CD14-positive monocyte (primary cell): Measurements from ENCODE around the gene R3HCC1L. TPM values are rescaled to one million over a fixed set of nuclear protein-coding genes. Genes with fewer than 3 reads are reported as not detected.
"Not testable (repeated sequence)": the region's sequence is repeated elsewhere in the genome, so short reads cannot be mapped to it uniquely, and the experiment has no call there.

ENCODE experiments used
- DNase-seq, 3 donors: peaks; one replicate each; pipeline ENCODE4 v3.0.0-alpha.2; 2011 to 2022
- H2AFZ ChIP-seq: 2 replicates; pipeline ENCODE4 v1.6.0; 2012; ENCODE audit warnings: mild to moderate bottlenecking, low read depth, low read length, inconsistent platforms; ENCODE audit not compliant: insufficient read depth, poor library complexity, severe bottlenecking
- H3K27ac ChIP-seq, 2 donors: 1 replicate in 1 of 2; 2 replicates in 1 of 2; pipeline ENCODE4 v1.5.1; 2012 to 2013; ENCODE audit warnings: low read length in 2 of 2, control low read depth in 1 of 2, inconsistent platforms in 1 of 2, low read depth in 1 of 2, mild to moderate bottlenecking in 1 of 2
- H3K27me3 ChIP-seq, 2 donors: one replicate each; pipeline versions ENCODE4 v1.6.0 to v1.6.1; 2011 to 2013; ENCODE audit warnings: low read length in 2 of 2; ENCODE audit not compliant: control insufficient read depth in 2 of 2, insufficient read depth in 2 of 2
- H3K36me3 ChIP-seq, 2 donors: replicated peaks in 1 of 2; 1 replicate in 1 of 2; 2 replicates in 1 of 2; pipeline versions ENCODE4 v1.5.1 to v1.6.1; 2012 to 2013; ENCODE audit warnings: low read length in 2 of 2, control low read depth in 1 of 2, inconsistent platforms in 1 of 2, mild to moderate bottlenecking in 1 of 2; ENCODE audit not compliant: insufficient read depth in 2 of 2, control insufficient read depth in 1 of 2
- H3K4me1 ChIP-seq, 2 donors: 1 replicate in 1 of 2; 2 replicates in 1 of 2; pipeline versions ENCODE4 v1.5.1 to v1.6.1; 2012 to 2013; ENCODE audit warnings: low read length in 2 of 2, control low read depth in 1 of 2, inconsistent platforms in 1 of 2, mild to moderate bottlenecking in 1 of 2, moderate library complexity in 1 of 2; ENCODE audit not compliant: insufficient read depth in 2 of 2, control insufficient read depth in 1 of 2
- H3K4me2 ChIP-seq: replicated peaks from 2 replicates; pipeline ENCODE3; 2012; ENCODE audit warnings: low read length, moderate library complexity, mild to moderate bottlenecking; ENCODE audit not compliant: poor library complexity, severe bottlenecking; ENCODE audit errors: extremely low read depth
- H3K4me3 ChIP-seq, 3 experiments: fragments of 200-600 bp in 1 of 3; sonication (generic) in 1 of 3; replicated peaks in 1 of 3; 1 replicate in 2 of 3; 2 replicates in 1 of 3; pipeline ENCODE4 v1.5.1; 2011 to 2013; ENCODE audit warnings: low read length in 3 of 3, mild to moderate bottlenecking in 3 of 3, control low read depth in 2 of 3, low read depth in 2 of 3, inconsistent platforms in 1 of 3, moderate library complexity in 1 of 3
- H3K79me2 ChIP-seq: 2 replicates; pipeline ENCODE4 v1.6.0; 2012; ENCODE audit warnings: mild to moderate bottlenecking, control low read depth, inconsistent platforms, low read length, moderate library complexity; ENCODE audit not compliant: insufficient read depth
- H3K9ac ChIP-seq: 2 replicates; pipeline ENCODE4 v1.6.0; 2017; ENCODE audit warnings: low read length, mild to moderate bottlenecking; ENCODE audit not compliant: insufficient read depth, poor library complexity, severe bottlenecking
- H3K9me3 ChIP-seq, 2 donors: replicated peaks in 1 of 2; 1 replicate in 1 of 2; 2 replicates in 1 of 2; pipeline versions ENCODE4 v1.5.1 to v1.6.1; 2012 to 2013; ENCODE audit warnings: low read length in 2 of 2, control low read depth in 1 of 2; ENCODE audit not compliant: control insufficient read depth in 1 of 2, insufficient read depth in 1 of 2
- H4K20me1 ChIP-seq: 2 replicates; pipeline ENCODE4 v1.6.0; 2012; ENCODE audit warnings: mild to moderate bottlenecking, low read length, control low read depth, moderate library complexity; ENCODE audit not compliant: insufficient read depth
- H3K27ac Mint-ChIP-seq, 7 donors: one replicate each; pipeline ENCODE4 v1.8.0; 2020; ENCODE audit warnings: mild to moderate bottlenecking in 7 of 7, mixed read lengths in 7 of 7, moderate library complexity in 6 of 7, inconsistent platforms in 2 of 7
- H3K27me3 Mint-ChIP-seq, 3 donors: one replicate each; pipeline ENCODE4 v1.8.0; 2021 to 2022; ENCODE audit warnings: low read depth in 3 of 3, mild to moderate bottlenecking in 3 of 3, mixed read lengths in 3 of 3, moderate library complexity in 3 of 3, inconsistent platforms in 1 of 3
- H3K36me3 Mint-ChIP-seq, 2 donors: one replicate each; pipeline ENCODE4 v1.8.0; 2020; ENCODE audit warnings: mixed read lengths in 2 of 2, inconsistent platforms in 1 of 2, mild to moderate bottlenecking in 1 of 2
- H3K4me1 Mint-ChIP-seq: one replicate; pipeline ENCODE4 v1.8.0; 2020; ENCODE audit warnings: mild to moderate bottlenecking, mixed read lengths
- H3K4me3 Mint-ChIP-seq, 2 donors: one replicate each; pipeline ENCODE4 v1.8.0; 2020; ENCODE audit warnings: mild to moderate bottlenecking in 2 of 2, mixed read lengths in 2 of 2, moderate library complexity in 1 of 2
- H3K9me3 Mint-ChIP-seq, 7 donors: one replicate each; pipeline ENCODE4 v1.8.0; 2020 to 2022; ENCODE audit warnings: mixed read lengths in 7 of 7, mild to moderate bottlenecking in 6 of 7, moderate library complexity in 6 of 7, inconsistent platforms in 2 of 7
- WGBS: methylation state at CpG from one replicate; pipeline ENCODE4 v1.1.5; 2013; ENCODE audit warnings: missing lambda C conversion rate; ENCODE audit not compliant: insufficient coverage; 5-methylcytosine and 5-hydroxymethylcytosine counted together
- intact Hi-C, 2 donors: fragments of 100-400 bp; cut with micrococcal nuclease; formaldehyde crosslinking; loops; one replicate each; pipeline versions ENCODE4 v1.15.0 to v1.15.1; 2023
- polyA plus RNA-seq, 3 donors: library from polyadenylated mRNA; depleted of rRNA in 1 of 3; unstranded in 2 of 3; stranded (reverse) in 1 of 3; fragments of 300-500 nt in 2 of 3; fragments of >200 nt in 1 of 3; fragmentation: Illumina TruSeq in 2 of 3; gene quantifications; 1 replicate in 2 of 3; 2 replicates in 1 of 3; pipeline ENCODE4 v1.2.3, GENCODE V29; 2012 to 2021
- TF ChIP-seq, protein P1 (sequence below): fragments of 200-600 bp; IDR thresholded peaks from one replicate; pipeline ENCODE4 v1.8.0; 2022; ENCODE audit warnings: antibody characterized with exemption, mild to moderate bottlenecking

The R3HCC1L gene
- polyA plus RNA-seq, 3 donors = 2.6 to 13.8 (median 2.7) TPM

DNA sequence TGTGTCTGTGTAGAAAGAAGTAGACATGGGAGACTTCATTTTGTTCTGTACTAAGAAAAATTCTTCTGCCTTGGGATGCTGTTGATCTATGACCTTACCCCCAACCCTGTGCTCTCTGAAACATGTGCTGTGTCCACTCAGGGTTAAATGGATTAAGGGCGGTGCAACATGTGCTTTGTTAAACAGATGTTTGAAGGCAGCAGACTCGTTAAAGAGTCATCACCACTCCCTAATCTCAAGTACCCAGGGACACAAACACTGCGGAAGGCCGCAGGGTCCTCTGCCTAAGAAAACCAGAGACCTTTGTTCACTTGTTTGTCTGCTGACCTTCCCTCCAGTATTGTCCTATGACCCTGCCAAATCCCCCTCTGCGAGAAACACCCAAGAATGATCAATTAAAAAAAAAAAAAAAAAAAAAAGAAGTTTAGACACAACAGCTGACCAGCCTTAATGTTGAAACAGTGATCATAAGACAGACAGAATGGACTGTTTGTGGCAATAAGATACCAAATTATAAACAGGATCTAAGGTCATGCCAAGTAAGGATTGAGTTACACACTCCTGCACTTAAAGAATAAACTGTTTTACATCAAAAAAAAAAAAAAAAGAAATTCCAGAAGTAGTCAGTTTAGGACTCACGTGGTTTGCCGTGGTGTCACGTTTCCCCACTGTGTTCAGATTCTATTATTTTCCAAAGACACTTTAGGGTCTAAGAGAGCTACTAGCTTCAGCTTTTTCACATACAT, 18.9 kb downstream of the R3HCC1L start:
- H3K4me2 ChIP-seq, H2AFZ ChIP-seq, H3K27ac ChIP-seq, H3K4me3 ChIP-seq, H3K27me3 ChIP-seq, H3K9ac ChIP-seq, H3K27me3 Mint-ChIP-seq, H3K4me1 ChIP-seq, DNase-seq, intact Hi-C loops, H3K4me3 Mint-ChIP-seq, H3K4me1 Mint-ChIP-seq: not testable (repeated sequence)
- Mint-ChIP-seq H3K27ac (peak overlapping the region in 2 of 7 donors; percentile 30 to 49), H3K36me3 (peaks cover 41 to 67% of the 10 kb centered on the region in 2 donors), H3K9me3 (peaks cover 6 to 26% (median 13%) of the 10 kb centered on the region in 7 donors)
- WGBS = no CpG with 5 or more reads among the region's 8 CpGs
- H3K36me3 ChIP-seq = peaks cover 29 to 64% of the 10 kb centered on the region in 2 donors
- H3K9me3 ChIP-seq = peaks cover 8 to 12% of the 10 kb centered on the region in 2 donors
- H3K79me2 ChIP-seq = peaks cover 79% of the 10 kb centered on the region
- H4K20me1 ChIP-seq = peaks cover 87% of the 10 kb centered on the region

DNA sequence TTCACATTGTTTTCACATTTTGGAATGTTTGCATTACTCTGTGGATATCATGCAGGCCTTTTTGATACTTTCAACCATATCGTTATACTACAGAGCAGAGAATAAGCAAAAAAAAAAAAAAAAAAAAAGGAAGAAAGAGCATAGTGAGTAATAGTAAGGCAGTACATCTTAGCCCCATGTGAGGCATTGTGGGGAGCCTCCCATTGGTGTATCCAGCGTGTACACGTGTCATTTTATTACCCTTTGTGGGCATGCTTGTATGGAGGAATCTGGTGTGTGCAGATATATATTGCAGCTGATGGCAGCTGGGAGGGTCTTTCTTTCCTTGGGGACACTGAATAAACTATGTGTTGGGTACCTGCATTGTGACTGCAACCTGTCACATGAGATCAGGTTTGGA, 19.6 kb downstream of the R3HCC1L start:
- Mint-ChIP-seq H3K27me3 (no peaks in the 10 kb centered on the region), H3K9me3 (peaks cover 4 to 21% (median 9%) of the 10 kb centered on the region in 7 donors), H3K27ac (no peak overlapping the region), H3K36me3 (peaks cover 43 to 71% of the 10 kb centered on the region in 2 donors), H3K4me3 (no peak overlapping the region), H3K4me1 (peaks cover 8% of the 10 kb centered on the region)
- Histone ChIP-seq H3K4me3 (no peak overlapping the region), H2AFZ (no peak overlapping the region), H3K36me3 (peaks cover 29 to 71% of the 10 kb centered on the region in 2 donors), H3K9me3 (peaks cover 7 to 8% of the 10 kb centered on the region in 2 donors), H3K27ac (no peak overlapping the region), H3K9ac (no peak overlapping the region), H3K4me1 (no peaks in the 10 kb centered on the region), H3K79me2 (peaks cover 75% of the 10 kb centered on the region), H3K4me2 (no peak overlapping the region), H3K27me3 (no peaks in the 10 kb centered on the region), H4K20me1 (peaks cover 87% of the 10 kb centered on the region)
- 100% methylated on average over 2 of the region's 3 CpGs for WGBS
- TF ChIP-seq, protein P1, sequence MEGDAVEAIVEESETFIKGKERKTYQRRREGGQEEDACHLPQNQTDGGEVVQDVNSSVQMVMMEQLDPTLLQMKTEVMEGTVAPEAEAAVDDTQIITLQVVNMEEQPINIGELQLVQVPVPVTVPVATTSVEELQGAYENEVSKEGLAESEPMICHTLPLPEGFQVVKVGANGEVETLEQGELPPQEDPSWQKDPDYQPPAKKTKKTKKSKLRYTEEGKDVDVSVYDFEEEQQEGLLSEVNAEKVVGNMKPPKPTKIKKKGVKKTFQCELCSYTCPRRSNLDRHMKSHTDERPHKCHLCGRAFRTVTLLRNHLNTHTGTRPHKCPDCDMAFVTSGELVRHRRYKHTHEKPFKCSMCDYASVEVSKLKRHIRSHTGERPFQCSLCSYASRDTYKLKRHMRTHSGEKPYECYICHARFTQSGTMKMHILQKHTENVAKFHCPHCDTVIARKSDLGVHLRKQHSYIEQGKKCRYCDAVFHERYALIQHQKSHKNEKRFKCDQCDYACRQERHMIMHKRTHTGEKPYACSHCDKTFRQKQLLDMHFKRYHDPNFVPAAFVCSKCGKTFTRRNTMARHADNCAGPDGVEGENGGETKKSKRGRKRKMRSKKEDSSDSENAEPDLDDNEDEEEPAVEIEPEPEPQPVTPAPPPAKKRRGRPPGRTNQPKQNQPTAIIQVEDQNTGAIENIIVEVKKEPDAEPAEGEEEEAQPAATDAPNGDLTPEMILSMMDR = no peak
- intact Hi-C loops = no loop called here
- no peak for DNase-seq
